NCI-H1694 (cell line): ENCODE measurements around the gene QRFPR.
"Not testable (repeated sequence)": the region's sequence is repeated elsewhere in the genome, so short reads cannot be mapped to it uniquely, and the experiment has no call there.

Source experiments
- DNase-seq: peaks from one replicate; lab custom pipeline; 2025; lab: John Stamatoyannopoulos, UW

QRFPR gene

DNA sequence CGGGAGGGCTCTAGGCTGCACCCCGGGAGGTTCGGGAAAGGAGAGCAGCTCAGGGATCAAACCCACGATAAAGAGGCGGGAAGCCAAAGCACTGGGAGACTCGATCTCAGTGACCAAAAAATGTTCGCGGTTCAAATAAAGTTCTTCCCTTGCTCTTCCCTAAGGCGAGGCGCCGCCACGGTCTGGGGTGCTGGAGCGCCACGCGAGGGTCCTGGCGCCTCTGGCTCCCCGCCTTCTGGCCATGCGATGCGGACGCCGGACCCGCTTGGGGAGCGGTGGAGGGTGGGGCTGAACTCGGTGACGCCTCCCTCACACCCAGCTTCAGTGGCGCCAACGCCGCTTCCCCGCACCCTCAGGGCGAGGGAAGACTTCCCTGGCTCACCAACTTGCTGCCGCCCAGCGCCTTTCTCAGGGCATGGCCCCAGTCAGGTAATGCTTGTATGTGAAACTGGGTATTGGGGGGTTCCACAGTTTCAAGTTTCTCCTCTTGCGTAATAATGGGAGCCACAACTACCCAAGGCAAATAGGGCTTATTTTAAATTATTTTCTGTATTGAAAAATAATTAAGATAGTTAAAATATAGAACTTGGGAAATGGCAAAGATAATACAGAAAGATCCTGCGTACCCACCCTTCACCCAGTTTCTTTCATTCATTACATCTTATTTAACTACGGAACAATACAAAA lies at the start of gene QRFPR:
Gene QRFPR (minus strand): TSS at position 243 of the 687 bp plus-strand sequence. CDS start 371 bp downstream, outside the sequence.
- no peak for DNase-seq

GRCh38 chr4:121428721-121429120 lies 47.9 kb upstream of the QRFPR start:
- DNase-seq = no peak

DNA sequence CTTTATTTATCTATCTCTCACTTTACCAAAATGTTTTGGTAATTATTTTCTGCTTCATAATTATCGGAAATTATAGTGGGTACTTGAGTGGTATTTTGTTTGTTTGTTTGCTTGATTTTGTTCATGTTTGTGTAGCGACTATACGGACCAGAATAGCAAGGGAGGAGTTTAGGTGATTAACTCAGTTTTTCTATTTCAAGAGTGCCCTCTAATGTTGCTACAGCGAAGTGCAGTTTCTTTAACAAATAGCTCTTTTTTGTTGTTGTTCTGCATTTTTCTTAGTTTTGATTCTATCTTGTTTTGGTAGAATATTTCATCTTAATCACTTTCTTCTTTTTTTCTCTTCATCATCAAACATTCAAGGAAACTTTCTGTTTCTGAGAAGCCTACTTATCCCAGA lies 40.8 kb upstream of the QRFPR start:
- DNase-seq = no peak

DNA sequence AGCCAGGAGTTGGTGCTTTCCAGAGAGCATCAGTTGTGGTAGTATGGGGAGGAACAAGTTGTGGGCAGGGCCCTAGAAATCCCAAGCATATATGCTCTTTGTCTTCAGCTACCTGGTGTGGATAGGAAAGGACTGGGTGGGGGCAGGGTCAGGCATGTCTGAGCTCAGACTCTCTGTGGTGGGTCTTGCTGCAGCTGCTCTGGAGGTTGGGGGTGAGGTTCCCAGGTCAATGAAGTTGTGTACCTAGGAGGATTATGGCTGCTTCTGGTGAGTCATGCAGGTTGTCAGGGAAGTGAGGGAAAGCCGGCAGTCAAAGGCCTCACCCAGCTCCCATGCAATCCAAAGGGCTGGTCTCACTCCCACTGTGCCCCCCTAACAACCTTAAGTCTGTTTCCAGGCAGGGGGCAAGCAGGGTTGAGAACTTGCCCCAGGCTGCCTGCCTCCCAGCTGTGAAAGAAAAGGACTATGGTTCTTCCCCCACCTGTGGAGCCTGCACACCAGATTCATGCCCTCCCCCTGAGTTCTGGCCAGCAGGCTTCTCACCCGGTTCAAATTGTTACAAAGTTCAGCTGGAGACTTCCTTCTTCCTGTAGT lies 30.4 kb upstream of the QRFPR start:
- no peak for DNase-seq

GRCh38 chr4:121408567-121408966 lies 27.7 kb upstream of the QRFPR start:
- not testable (repeated sequence) for DNase-seq

- DNase-seq = no peak
Observed at GRCh38 chr4:121400632-121401031, 19.8 kb upstream of the QRFPR start.

DNA sequence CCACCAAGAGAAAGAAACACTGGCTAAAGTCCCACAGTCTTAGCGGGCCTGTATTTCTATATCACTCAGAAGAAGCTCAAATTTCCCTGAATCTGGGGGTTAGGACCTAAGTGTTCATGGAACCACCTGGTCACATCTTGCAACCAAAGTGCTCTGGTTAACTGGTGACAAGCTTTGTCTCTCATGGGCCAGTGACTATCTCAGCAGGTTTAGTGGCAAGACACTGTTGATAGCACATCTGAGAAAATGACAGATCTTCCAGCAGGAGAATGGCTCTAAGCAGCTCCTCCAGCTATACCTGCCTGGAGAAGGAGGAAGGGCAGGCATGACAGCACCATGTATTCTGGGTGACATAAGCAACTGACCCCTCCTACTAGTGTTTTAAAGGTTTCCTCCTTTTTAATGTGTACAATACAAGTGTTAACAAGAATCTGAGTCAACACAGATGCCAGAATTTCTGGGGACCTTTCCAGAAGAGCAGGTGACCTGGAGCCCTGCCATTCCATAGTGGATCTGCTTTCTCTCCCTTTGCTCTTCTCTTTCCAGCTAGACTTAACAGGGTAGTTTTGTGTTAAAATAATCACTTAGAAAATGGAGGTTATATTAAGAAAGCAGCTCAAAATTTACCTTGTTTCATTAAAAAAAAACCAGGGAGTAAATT lies 17.3 kb upstream of the QRFPR start:
- DNase-seq = no peak

GRCh38 chr4:121397434-121397833 lies 16.6 kb upstream of the QRFPR start:
- DNase-seq = no peak

DNA sequence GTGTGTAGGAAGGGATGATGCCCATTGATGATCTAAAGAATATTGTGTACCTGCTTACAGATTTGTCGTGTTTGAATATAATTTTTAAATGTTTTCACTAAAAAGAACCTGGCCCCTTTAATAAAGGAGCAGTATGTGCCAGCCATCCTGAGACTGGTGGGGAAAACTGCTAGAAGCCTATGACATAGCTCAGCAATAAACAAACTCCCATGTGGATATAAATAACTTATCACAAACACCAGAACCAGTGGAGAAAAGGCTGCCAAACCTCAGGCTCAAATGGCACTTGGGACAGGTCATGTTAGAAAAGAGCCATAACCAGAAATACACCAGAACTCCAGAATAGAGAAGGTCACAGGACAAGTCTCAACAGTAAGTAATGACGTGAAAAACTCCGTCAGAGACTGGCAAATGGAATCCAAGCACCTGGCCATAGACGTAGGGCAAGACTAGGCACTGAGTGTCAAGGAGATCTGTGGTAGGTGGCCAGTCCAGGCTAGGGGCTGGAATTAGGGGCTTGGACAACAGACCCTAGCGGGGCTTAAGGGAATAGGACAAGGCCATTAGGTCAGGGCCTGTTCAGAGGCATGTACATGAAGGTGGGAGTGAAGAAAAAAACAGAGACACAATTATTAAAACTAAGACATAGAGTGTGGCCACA lies 11.7 kb upstream of the QRFPR start:
- no peak for DNase-seq

DNA sequence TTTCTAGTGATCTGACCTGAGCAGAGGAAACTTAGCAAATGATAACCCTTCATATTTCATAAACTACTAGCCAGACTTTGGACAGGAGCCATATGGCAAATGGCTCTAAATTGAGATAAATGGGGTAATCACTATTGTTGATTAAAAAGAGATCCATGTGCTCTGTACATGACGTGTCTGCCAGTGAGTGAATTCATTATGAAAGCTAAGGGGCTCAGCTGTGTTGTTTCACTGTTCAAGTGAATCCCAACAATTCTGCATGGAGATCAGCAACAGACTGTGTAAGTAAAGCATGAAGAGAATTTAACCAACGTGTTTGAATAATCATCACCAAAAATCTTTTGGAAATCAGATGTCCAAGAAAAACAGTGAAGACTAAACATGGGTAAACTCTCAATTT lies 9.5 kb upstream of the QRFPR start:
- no peak for DNase-seq

DNA sequence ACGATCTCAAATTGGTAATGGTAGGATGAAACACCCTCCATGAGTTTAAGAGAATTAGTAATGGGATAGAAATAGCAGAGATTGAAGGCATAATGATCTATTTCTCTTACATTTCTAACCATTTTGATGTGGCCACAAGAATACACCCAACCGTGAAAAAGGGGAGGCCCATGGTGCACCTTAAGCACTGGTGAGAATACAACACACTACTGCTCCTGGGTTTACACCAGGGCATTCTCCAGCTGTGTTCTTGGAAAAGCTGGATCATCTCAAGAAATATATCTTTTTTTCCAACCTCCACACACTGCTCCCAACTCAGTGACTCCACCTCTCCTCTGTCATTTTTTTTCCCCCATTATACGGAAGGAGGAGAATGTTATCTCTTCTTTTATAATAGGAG lies 1.5 kb downstream of the QRFPR start:
- no peak for DNase-seq

DNA sequence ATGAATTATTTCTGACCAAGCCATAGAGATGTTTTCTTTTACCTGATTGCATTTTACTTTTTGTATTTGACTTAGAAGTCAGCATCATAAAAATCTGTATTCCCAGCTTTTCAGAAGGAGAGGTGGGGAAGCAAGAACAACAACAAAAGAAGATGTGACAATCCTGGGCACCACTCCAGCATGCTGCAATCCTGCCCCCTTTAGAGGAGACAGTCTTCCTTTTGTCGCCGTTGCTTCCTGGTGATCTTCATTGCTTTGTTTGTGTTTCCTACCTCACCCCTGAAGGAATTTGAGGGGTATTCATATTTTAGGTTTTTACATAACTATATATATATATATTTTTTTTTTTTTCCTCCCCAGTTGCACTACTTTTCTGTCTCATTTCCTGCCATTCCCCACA lies 3.7 kb downstream of the QRFPR start:
- DNase-seq = no peak

DNA sequence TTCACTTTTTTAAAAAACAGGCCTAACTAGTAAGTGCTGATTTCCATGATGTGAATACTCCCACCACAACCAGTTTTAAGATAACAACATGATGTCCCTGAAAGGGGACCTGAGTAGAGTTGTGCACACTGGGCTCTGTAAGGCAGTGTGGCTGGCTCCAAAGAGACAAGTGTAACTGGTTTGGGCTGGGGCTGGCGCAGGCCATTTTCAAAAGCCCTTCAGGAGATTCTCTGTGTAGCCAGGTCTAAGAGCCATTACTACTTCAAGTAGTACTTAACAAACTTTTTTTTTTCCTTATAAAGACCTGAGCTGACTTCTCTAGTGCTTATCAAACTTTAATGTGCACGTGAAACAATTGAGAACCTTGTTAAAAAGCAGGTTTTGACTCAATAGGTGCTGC lies 4.3 kb downstream of the QRFPR start:
- no peak for DNase-seq

DNA sequence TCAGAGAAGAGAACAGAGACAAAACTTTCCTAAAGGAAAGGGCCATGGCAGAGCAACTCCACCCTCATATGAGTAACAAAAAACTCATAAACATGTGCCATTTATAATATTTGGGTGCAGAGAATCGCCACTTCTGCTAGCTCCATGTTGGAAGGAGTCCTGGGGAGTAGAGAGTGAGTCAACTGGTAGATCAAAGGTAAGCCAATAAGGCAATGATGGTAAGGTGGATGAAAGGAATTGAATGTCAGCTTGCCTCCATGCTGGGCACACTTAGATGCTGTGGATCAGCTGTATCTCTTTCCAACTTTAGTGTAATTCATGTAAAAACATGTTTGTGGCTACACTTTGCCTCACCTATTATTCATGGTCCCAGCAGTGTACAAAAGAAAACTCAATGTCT lies 4.7 kb downstream of the QRFPR start:
- no peak for DNase-seq

DNA sequence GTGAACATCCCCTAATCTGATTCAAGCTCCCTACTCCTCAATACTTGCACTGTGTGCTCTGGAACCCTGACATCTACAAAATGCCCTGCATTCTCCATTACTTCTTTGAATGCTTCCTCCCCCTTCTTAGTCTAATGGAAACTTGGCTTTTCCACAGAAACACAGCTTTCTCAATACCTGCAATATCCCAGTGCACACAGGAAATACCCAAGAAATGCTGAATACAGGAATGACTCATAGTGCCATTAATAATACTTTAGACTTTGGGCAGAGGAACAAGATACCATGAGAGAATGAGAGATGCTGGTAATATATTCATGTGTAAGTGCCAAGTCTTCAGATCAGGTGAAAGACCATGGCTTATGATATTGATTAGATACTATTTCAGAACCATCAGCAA lies 5.6 kb downstream of the QRFPR start:
- no peak for DNase-seq

DNA sequence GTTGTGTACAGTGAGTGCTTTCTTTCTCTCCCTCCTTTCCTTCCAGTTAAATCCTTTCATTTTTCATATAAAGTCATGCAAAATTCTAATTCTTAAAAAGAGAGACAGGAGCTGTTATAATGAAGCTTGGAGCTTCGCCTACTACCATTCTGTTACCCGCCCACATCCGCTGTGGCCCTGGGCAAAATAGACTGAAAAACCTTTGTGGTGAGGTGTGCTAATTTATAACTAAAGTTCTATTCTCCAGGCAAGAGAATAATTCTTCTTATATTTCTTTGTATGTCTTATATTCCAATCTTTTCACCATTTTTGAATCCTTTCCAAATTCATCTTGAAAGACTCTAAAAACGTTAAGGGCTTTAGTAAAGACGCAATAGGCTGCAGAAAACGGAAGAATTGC lies 7.0 kb downstream of the QRFPR start:
- DNase-seq = no peak

DNA sequence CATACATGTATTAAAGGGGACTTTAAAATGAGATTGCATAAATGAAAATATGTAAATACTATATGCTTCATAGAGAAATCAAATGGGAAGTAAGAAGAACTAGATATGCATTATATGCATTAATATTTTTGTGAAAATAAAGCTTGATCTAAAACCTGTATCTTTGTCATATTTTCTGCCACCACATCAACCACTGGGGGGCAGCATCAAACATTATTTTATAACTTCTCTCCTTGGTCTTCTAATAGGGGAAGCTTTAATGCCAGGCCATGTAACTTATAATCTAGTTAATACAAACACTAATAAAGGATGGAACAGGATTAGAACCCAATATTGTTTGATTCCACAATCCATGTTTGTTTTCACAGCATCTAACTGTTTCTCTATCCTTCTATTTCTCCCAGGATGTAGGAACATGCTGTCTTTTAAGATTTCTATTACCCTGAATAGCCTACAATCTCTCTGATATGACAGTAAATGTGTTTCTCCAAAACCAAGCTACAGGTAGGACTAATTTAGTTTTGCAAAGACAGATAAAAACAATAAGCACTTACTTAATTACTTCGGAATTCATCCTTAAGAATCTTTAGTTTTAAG lies 10.0 kb downstream of the QRFPR start:
- DNase-seq = no peak

- DNase-seq = no peak
Observed at GRCh38 chr4:121360495-121360894, 20.3 kb downstream of the QRFPR start.

DNA sequence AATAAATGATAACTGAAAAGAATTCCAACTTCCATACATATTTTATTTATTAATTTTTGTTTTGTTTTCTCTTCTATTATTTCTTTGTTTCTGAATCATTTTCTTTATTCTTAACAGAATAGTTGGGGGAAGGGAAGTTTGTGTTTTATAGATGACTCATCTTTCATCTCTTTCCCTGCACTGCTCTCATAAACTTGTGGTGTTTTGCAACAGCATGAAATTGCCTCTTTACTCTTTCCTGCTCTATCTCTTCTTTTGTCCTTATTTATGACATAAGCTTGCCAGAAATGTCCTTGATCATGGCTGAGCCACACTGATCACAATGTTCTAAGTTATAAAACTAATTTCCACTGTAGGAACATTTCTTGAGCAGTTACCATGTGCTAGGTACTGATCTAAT lies 22.3 kb downstream of the QRFPR start:
- no peak for DNase-seq

GRCh38 chr4:121353213-121353612 lies 27.6 kb downstream of the QRFPR start:
- DNase-seq = no peak

- no peak for DNase-seq
Observed at GRCh38 chr4:121344098-121344497, 36.7 kb downstream of the QRFPR start.

- DNase-seq = no peak
Observed at GRCh38 chr4:121340247-121340646, 40.6 kb downstream of the QRFPR start.

- DNase-seq = no peak
Observed at GRCh38 chr4:121339824-121340223, 41.0 kb downstream of the QRFPR start.
